ENCODE measurements around the gene HDLBP. TPM values are rescaled to one million over a fixed set of nuclear protein-coding genes. Genes with fewer than 3 reads are reported as not detected.
A peak's percentile ranks its signal among the peaks of the same experiment; 100 is the strongest.

The HDLBP gene
- total and polyA plus RNA-seq, 10 donors: 46.1 to 333 (median 244) TPM

DNA sequence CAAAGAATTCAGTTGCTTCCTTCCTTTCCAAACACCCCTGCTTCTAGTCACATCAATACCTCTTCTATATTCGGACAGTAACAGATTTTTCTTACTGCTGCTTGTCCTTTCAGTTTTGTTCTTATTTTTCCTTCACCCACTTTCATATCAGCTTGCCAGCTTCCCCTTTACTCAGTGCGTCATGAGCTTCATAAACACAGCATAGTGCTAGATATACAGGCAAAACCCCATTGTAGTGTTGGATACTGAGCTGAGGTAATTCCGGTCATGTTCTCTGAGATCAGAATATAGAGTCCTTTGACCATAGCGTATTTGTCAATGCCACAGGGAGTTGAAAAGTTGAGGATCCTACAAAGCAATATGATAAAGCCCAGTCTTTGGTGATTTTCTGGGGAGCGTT lies 43.0 kb upstream of the HDLBP start:
- intact Hi-C loops (cut with DNase I; ENCODE audit: low total_unique reads): loop anchor here (5.0 kb wide), 1 partner anchor 254 kb away; no protein-coding TSS in a partner anchor
- Histone ChIP-seq H3K4me1 (peaks cover 23 to 63% (median 51%) of the 10 kb centered on the region in 6 donors), H3K36me3 (peaks cover 0 to 14% (median 10%) of the 10 kb centered on the region in 6 donors), H3K4me3 (peak overlapping the region in 2 of 8 donors; percentile 3 to 95), H3K27me3 (replicated peaks in 1 of 7) (no peaks in the 10 kb centered on the region), H3K27ac (peak overlapping the region in 7 of 8 donors; percentile 63 to 98 (median 91)), H3K9me3 (no peaks in the 10 kb centered on the region)
- no peak for DNase-seq
- TF ChIP-seq POLR2AphosphoS5 (IDR thresholded peaks at IDR 0.05): peak in 1 of 3 donors; percentile 76
- TF ChIP-seq, protein P1, sequence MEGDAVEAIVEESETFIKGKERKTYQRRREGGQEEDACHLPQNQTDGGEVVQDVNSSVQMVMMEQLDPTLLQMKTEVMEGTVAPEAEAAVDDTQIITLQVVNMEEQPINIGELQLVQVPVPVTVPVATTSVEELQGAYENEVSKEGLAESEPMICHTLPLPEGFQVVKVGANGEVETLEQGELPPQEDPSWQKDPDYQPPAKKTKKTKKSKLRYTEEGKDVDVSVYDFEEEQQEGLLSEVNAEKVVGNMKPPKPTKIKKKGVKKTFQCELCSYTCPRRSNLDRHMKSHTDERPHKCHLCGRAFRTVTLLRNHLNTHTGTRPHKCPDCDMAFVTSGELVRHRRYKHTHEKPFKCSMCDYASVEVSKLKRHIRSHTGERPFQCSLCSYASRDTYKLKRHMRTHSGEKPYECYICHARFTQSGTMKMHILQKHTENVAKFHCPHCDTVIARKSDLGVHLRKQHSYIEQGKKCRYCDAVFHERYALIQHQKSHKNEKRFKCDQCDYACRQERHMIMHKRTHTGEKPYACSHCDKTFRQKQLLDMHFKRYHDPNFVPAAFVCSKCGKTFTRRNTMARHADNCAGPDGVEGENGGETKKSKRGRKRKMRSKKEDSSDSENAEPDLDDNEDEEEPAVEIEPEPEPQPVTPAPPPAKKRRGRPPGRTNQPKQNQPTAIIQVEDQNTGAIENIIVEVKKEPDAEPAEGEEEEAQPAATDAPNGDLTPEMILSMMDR (IDR thresholded peaks at IDR 0.05 in 8 of 11, conservative IDR thresholded peaks at IDR 0.05 in 3 of 11): no peak
- TF ChIP-seq POLR2A (IDR thresholded peaks at IDR 0.05): peak in 1 of 3 donors; percentile 28
- 46 to 65% (median 56%) methylated on average over 5 of the region's 5 CpGs for WGBS, 5 donors

DNA sequence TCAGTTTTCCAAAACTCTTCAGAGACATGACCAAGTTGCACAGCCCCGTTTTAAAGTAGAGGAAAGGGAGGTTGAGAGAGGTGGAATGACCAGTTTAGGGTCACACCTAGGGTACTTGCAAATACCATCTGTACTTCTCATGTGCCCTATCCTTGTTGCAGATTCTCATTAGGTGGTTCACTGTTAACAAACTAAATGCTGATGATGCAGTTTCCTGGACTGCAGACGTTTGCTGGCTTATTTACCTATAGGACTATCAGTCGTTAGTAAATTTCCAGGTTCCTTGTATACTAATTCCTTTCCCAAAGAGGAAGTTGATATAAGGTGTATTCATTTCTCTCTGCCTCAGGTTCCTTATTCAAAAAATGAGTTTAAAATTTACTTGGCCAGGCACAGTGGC lies 42.1 kb upstream of the HDLBP start:
- TF ChIP-seq POLR2A (IDR thresholded peaks at IDR 0.05): no peak
- TF ChIP-seq, protein P1 (IDR thresholded peaks at IDR 0.05 in 8 of 11, conservative IDR thresholded peaks at IDR 0.05 in 3 of 11): no peak
- TF ChIP-seq POLR2AphosphoS5 (IDR thresholded peaks at IDR 0.05): no peak
- Histone ChIP-seq H3K27ac (peak overlapping the region in 7 of 8 donors; percentile 24 to 98 (median 91)), H3K27me3 (replicated peaks in 1 of 7) (no peaks in the 10 kb centered on the region), H3K4me3 (peak overlapping the region in 5 of 8 donors; percentile 65 to 95 (median 82)), H3K9me3 (no peaks in the 10 kb centered on the region), H3K36me3 (peaks cover 0 to 23% (median 19%) of the 10 kb centered on the region in 6 donors), H3K4me1 (peaks cover 20 to 54% (median 44%) of the 10 kb centered on the region in 6 donors)
- 39 to 64% (median 46%) methylated on average over 3 of the region's 3 CpGs for WGBS, 5 donors
- DNase-seq: no peak
- intact Hi-C loops (cut with DNase I; ENCODE audit: low total_unique reads): loop anchor here (5.0 kb wide), 1 partner anchor 255 kb away; no protein-coding TSS in a partner anchor

DNA sequence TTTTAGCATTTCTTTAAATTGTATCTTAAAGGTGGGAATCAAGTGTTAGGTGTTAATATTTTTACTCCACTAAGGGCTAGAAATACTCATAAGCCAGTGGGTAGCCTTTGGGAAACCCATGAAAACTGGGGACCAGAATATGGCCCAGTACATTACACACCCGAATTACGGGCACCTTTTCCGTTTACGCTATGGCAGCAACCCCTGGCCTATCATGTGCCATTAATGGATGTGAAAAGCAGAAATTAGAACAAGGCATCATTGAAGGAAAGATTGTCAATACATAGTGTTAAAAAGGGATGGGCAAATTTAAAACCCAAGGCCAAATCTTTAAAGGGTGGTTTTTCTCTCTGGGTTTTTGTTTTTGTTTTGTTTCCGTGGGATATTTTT lies 41.4 kb upstream of the HDLBP start:
- no peak for TF ChIP-seq POLR2A (IDR thresholded peaks at IDR 0.05)
- no peak for TF ChIP-seq POLR2AphosphoS5 (IDR thresholded peaks at IDR 0.05)
- TF ChIP-seq, protein P1 (IDR thresholded peaks at IDR 0.05 in 8 of 11, conservative IDR thresholded peaks at IDR 0.05 in 3 of 11): no peak
- Histone ChIP-seq H3K4me1 (peaks cover 20 to 53% (median 44%) of the 10 kb centered on the region in 6 donors), H3K36me3 (peaks cover 0 to 30% (median 26%) of the 10 kb centered on the region in 6 donors), H3K27me3 (replicated peaks in 1 of 7) (no peaks in the 10 kb centered on the region), H3K4me3 (peak overlapping the region; percentile 65 to 95 (median 78)), H3K9me3 (no peaks in the 10 kb centered on the region), H3K27ac (peak overlapping the region; percentile 83 to 98 (median 90))
- intact Hi-C loops (cut with DNase I; ENCODE audit: low total_unique reads): loop anchor here (5.0 kb wide), 1 partner anchor 255 kb away; no protein-coding TSS in a partner anchor
- no peak for DNase-seq
- WGBS, 5 donors: 25 to 59% (median 35%) methylated on average over 5 of the region's 5 CpGs

DNA sequence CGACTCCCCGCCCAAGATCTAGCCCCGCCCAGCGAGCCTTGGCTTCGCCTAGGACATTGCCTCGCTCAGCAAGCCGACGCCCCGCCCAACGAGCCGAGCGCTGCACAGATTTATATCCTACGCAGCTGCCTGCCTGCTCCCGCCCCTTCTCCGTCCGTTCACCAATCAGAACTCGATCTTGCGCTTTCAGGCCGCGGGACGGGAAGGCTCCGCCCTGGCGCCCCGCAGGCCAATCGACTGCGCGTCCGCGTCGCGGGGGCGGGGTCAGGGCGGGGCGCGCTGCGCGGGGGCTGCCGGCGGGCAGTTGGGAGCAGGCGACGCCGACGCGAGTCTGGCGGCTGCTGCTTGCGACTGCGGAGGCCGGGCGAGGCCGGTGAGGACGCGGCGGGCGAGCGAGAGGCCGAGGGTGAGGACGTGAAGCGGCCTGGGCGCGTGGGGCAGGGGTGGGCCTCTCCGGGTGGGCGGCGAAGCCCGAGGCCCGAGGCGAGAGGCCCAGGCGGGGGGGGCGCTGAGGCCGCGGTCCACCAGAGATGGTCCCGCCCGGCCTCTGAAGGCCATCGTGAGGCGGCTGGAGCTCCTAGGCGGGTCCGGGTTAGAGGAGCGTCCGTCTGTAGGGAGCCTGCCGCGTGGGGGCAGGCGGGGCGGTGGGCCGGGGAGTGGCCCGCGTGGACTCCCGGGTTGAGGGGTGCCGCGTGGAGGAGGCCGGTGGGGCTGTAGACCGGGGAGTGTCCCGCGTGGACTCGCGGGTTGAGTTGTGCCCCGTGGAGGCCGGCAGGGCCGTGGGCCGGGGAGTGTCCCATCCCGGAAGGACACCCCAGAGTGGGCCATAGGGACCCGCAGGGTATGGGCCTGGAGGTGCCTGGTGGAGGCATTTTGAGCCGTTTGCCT lies 40.8 kb upstream of the HDLBP start, which contains the start of gene FARP2:
TSS of gene FARP2 (plus strand) at position 303 of the 888 bp plus-strand sequence. CDS start 16,823 bp downstream, outside the sequence.
- Histone ChIP-seq H3K27me3 (replicated peaks in 1 of 7) (no peaks in the 10 kb centered on the region), H3K36me3 (peaks cover 3 to 36% (median 32%) of the 10 kb centered on the region in 6 donors), H3K4me1 (peaks cover 20 to 49% (median 43%) of the 10 kb centered on the region in 6 donors), H3K9me3 (no peaks in the 10 kb centered on the region), H3K27ac (peak within 1 kb of the TSS; percentile 83 to 98 (median 90)), H3K4me3 (peak within 1 kb of the TSS; percentile 65 to 95 (median 78))
- peak; percentile 100 for DNase-seq
- intact Hi-C loops (cut with DNase I; ENCODE audit: low total_unique reads): loop anchor here (5.0 kb wide), 1 partner anchor 256 kb away; no protein-coding TSS in a partner anchor
- TF ChIP-seq POLR2AphosphoS5 (IDR thresholded peaks at IDR 0.05) (peak; percentile 89 to 93 (median 90)), POLR2A (IDR thresholded peaks at IDR 0.05) (peak in 1 of 3 donors; percentile 82)
- TF ChIP-seq, protein P1 (IDR thresholded peaks at IDR 0.05 in 8 of 11, conservative IDR thresholded peaks at IDR 0.05 in 3 of 11): no peak
- WGBS, 5 donors: 0 to 1% (median 0%) methylated on average over 6 to 101 of the region's 101 CpGs

Measured in spleen (tissue), 11 donors.